AG09319 (cell line): ENCODE measurements around the gene LPCAT2.
A peak's percentile ranks its signal among the peaks of the same experiment; 100 is the strongest.

Source experiments
- DNase-seq: peaks from one replicate; pipeline ENCODE4 v3.0.0-alpha.2; 2010; ENCODE audit warnings: low read depth; ENCODE audit errors: extremely low read depth
- TF ChIP-seq, protein P1 (sequence below): IDR thresholded peaks from 2 replicates; pipeline ENCODE4 v1.5.1; 2011; ENCODE audit warnings: low read depth, mild to moderate bottlenecking, inconsistent platforms, low read length, moderate library complexity

The LPCAT2 gene

GRCh38 chr16:55491691-55492090 lies 17.2 kb upstream of the LPCAT2 start:
- TF ChIP-seq, protein P1, sequence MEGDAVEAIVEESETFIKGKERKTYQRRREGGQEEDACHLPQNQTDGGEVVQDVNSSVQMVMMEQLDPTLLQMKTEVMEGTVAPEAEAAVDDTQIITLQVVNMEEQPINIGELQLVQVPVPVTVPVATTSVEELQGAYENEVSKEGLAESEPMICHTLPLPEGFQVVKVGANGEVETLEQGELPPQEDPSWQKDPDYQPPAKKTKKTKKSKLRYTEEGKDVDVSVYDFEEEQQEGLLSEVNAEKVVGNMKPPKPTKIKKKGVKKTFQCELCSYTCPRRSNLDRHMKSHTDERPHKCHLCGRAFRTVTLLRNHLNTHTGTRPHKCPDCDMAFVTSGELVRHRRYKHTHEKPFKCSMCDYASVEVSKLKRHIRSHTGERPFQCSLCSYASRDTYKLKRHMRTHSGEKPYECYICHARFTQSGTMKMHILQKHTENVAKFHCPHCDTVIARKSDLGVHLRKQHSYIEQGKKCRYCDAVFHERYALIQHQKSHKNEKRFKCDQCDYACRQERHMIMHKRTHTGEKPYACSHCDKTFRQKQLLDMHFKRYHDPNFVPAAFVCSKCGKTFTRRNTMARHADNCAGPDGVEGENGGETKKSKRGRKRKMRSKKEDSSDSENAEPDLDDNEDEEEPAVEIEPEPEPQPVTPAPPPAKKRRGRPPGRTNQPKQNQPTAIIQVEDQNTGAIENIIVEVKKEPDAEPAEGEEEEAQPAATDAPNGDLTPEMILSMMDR, result no peak
- no peak for DNase-seq

- TF ChIP-seq, protein P1, result no peak
- no peak for DNase-seq
Measured at GRCh38 chr16:55492756-55493380, 16.0 kb upstream of the LPCAT2 start.

DNA sequence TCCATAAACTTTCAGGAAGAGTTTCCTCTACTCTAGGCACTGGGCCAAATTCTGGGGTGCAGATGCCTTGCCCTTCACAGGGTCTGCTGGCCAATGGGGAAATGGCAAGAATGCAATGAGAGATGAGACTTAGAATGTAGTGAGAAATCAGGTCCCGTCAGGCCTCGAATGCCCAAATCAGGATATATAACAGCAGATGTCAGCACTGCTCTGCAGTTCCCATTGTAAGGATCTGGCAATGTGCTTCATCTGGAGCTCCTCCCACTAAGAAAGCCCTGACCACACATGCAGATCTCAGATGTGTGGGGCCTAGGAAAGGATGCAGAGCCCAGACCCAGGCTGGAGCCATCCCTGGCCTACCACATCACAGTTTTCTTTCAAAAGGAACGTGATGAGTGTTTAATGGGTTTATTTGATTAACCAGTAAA lies 13.9 kb upstream of the LPCAT2 start:
- TF ChIP-seq, protein P1, result peak; percentile 40
- DNase-seq, result peak; percentile 81

- DNase-seq, result peak; percentile 76
- TF ChIP-seq, protein P1, result no peak
Measured at GRCh38 chr16:55495616-55496289, 13.1 kb upstream of the LPCAT2 start.

DNA sequence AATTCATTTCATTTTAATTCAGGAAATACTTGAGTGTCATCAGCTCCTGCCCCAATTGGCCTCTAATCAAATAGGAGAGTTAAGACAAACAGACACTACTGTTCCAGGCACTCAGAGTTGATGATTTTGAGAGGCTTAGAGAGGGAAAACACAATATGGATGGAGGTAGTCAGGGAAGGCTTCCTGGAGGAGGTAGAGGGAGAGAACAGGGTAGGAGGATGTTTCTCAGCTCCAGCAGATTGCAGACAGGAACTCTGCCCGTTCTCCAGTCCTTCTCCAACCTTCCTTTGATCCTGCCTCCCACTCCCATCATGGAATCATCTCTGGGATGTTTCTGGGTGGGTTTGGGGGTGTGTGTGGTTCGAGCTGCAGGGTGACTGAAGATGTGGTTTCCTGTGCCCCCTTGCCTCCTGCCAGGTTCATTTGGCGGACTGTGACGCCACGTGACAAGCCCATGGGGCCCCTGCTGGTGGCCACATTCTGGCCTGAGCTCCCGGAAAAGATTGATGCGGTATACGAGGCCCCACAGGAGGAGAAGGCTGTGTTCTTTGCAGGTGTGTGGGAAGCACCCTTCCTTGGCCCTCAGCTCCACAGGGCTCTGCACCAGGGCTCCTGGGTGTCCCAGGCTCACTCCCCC lies 12.2 kb upstream of the LPCAT2 start:
- TF ChIP-seq, protein P1, result no peak
- no peak for DNase-seq

- DNase-seq, result no peak
- TF ChIP-seq, protein P1, result no peak
Measured at GRCh38 chr16:55497558-55497957, 11.3 kb upstream of the LPCAT2 start.

GRCh38 chr16:55498101-55498500 lies 10.8 kb upstream of the LPCAT2 start:
- DNase-seq, result no peak
- TF ChIP-seq, protein P1, result no peak
